Activated gamma-delta T cell treated with Interleukin-2 at 50 U/mL for 16 hours (primary cell): ENCODE measurements around the gene VIPAS39.

Experiments
- DNase-seq: peaks from one replicate; pipeline ENCODE4 v3.0.0-alpha.2; 2020

The VIPAS39 gene

DNA sequence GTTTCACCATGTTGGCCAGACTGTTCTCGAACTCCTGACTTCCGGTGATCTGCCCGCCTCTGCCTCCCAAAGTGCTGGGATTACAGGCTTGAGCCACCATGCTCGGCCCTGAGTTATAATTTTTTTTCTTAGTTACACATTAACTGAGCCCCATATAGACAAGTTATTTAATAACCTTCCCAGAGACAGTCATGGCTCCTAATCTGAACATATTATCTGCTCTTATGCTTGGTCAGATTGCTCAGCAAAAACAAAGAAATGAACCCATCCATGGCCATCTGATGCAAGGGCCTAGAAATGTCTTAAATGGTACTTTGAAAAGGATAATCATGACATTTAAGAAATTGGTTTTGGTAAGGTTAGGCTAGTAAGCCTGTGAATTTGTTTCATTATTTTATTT is 67.2 kb downstream of the VIPAS39 start:
- no peak for DNase-seq

DNA sequence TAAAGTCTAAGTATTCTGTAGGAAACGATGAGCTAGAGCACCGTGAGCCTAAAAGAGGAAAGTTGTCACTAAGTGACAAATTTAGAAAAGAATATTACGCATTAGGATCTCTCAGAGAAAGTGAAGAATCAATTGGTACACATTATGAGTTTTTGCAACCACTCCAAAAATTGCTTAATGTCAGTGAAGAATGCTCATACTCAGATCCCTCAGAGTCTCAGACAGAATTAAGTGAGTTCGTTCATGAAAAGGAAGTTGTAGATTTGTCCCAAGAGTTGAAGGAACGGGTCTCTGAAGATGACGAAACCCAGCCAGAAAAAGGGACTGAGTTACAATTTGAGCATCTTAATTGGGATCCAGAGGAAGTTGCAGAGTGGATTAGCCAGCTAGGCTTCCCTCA is 78.7 kb downstream of the VIPAS39 start:
- DNase-seq, result no peak

DNA sequence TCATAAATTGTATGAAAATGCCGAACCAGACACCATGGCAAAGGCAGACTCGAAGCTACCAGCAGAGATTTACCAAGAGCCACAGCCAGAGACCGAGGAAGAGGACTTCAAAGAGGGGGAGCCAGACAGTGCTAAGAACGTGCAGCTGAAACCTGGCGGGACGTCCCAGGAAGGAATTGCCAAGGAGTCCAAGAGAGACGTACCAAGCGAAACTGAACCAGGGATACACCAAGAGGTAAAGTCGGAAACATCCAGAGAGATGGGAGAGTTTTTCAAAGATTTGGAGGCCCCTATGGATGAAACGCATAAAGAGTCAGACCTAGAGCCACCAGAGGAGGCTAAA is 79.9 kb downstream of the VIPAS39 start:
- DNase-seq, result no peak

DNA sequence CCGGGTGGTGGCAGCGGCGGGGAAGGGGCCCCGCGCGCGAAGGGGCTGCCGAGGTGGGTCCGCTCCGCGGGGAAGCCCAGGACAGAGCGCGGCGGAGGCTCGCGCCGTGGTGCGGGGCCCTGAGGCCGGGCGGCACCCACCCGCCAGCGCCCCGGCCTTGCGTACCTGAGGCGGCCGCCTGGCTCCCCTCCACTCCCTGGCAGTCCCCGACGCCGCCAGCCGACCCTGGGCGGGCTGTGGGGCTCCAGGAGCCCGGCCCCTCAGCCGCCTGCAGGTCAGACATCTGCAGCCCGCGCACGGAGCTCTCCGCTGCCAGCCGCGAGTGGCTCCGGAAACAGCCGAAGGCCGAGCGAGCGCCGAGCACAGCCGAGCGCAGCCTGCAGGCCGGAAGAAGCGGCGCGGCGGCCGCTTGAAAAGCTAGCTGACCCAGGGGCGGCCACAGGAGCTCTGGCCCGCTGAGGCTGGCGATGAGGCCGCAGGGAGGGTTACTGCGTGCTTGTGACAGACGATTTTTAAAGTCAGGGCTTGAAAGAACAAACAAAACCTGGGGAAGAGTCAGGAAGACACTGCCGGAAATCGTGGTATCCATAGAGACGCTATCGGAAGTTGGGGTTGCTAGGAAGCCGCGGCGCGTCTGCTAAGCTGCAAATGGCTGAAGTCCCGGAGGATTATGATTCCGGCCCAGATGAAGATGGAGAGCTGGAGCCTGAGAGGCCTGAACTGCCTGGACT is 80.5 kb downstream of the VIPAS39 start, which contains the start of the genes SAMD15 and TMED8:
TSS of gene SAMD15 (plus strand) at position 609 of the 731 bp plus-strand sequence. CDS start at position 649, 40 bp downstream.
TSS of gene TMED8 (minus strand) at position 324 of the 731 bp plus-strand sequence. CDS start at position 283, 41 bp downstream.
- peak; percentile 80 for DNase-seq
